Activated CD8-positive, alpha-beta memory T cell treated with anti-CD3 and anti-CD28 coated beads, Interleukin-2, amount 50 U/mL, for 24 hours (primary cell): ENCODE results near the gene TAF6.

Experiments
- DNase-seq: peaks from one replicate; pipeline ENCODE4 v3.0.0-alpha.2; 2020; ENCODE audit errors: extremely low read depth

The TAF6 gene

GRCh38 chr7:100072462-100072861 is 46.7 kb downstream of the TAF6 start:
- no peak for DNase-seq

GRCh38 chr7:100071018-100071723 is 48.0 kb downstream of the TAF6 start:
- no peak for DNase-seq

- no peak for DNase-seq
Observed at GRCh38 chr7:100069991-100070390, 49.2 kb downstream of the TAF6 start.

GRCh38 chr7:100066953-100067352 is 52.2 kb downstream of the TAF6 start:
- DNase-seq = no peak

- DNase-seq = no peak
Observed at GRCh38 chr7:100065452-100066186, 53.5 kb downstream of the TAF6 start.

- DNase-seq = no peak
Observed at GRCh38 chr7:100064162-100064561, 55.0 kb downstream of the TAF6 start.

GRCh38 chr7:100063376-100063775 is 55.8 kb downstream of the TAF6 start:
- DNase-seq = no peak

- DNase-seq = no peak
Observed at GRCh38 chr7:100061518-100062193, 57.5 kb downstream of the TAF6 start.

- DNase-seq = no peak
Observed at GRCh38 chr7:100059251-100059739, 59.9 kb downstream of the TAF6 start.
